Pancreas (tissue), 10 donors: ENCODE measurements around the gene THBS2. TPM values are rescaled to one million over a fixed set of nuclear protein-coding genes. Genes with fewer than 3 reads are reported as not detected.
A peak's percentile ranks its signal among the peaks of the same experiment; 100 is the strongest.

ENCODE experiments used
- ATAC-seq, 4 donors: fragments of 200-7000 bp; cut with Tn5 transposase; one replicate each; pipeline versions ENCODE4 v1.8.0 to v1.9.1; 2020; ENCODE audit warnings: mild to moderate bottlenecking in 4 of 4, moderate library complexity in 4 of 4
- DNase-seq, 6 donors: peaks; one replicate each; pipeline ENCODE4 v3.0.0-alpha.2; 2020
- FAIRE-seq: peaks from 2 replicates; lab custom pipeline; 2012; peaks lifted over from hg19 to GRCh38; lab: Jason Lieb, UNC
- H3K27ac ChIP-seq, 4 donors: fragments of 200-600 bp; sonication (generic); 1 replicate in 3 of 4; 2 replicates in 1 of 4; pipeline versions ENCODE4 v1.5.0 to v1.8.0; 2020
- H3K27me3 ChIP-seq, 4 donors: fragments of 200-600 bp; one replicate each; pipeline ENCODE4 v1.8.0; 2021
- H3K36me3 ChIP-seq, 3 donors: fragments of 200-600 bp; sonication (generic) in 1 of 3; one replicate each; pipeline versions ENCODE4 v1.5.0 to v1.8.0; 2020 to 2021
- H3K4me1 ChIP-seq, 3 donors: fragments of 200-600 bp; one replicate each; pipeline ENCODE4 v1.8.0; 2021
- H3K4me3 ChIP-seq, 4 donors: fragments of 200-600 bp; sonication (generic) in 2 of 4; one replicate each; pipeline versions ENCODE4 v1.5.0 to v1.8.0; 2020 to 2021
- H3K9me3 ChIP-seq, 4 donors: fragments of 200-600 bp; one replicate each; pipeline ENCODE4 v1.8.0; 2021
- WGBS, 2 donors: extraction: QIAGEN DNeasy Blood & Tissue Kit; methylation state at CpG; one replicate each; pipeline ENCODE4 v1.1.7; 2013; 5-methylcytosine and 5-hydroxymethylcytosine counted together
- intact Hi-C, 3 donors: fragments of 100-400 bp; cut with DNase I; formaldehyde crosslinking; loops; one replicate each; pipeline versions ENCODE4 v1.11.1 to v1.14.2; 2022
- polyA plus RNA-seq, 2 donors: library from polyadenylated mRNA; stranded (reverse); fragments of 200-250 nt; gene quantifications; one replicate each; pipeline ENCODE4 v1.2.3, GENCODE V29; 2013
- total RNA-seq, 6 donors: library from RNA; stranded (reverse); fragmentation: NEBNext Ultra II Directional in 4 of 6; extraction: Animal tissue kit (Norgen Biotek cat#: 25700) in 4 of 6; gene quantifications; one replicate each; pipeline versions ENCODE4 v1.2.1 to v1.2.4, GENCODE V29; 2021 to 2023
- TF ChIP-seq, protein P1 (sequence below), 4 donors: fragments of 200-600 bp; sonication (generic) in 3 of 4; IDR thresholded peaks; one replicate each; pipeline versions ENCODE4 v1.5.0 to v1.8.0; 2021; ENCODE audit warnings: antibody characterized with exemption in 4 of 4
- donor health status: healthy with polysubstance abuse.
- donor health status: DM: no; HTN: no; CAD: no; lungs with moderate emphysema.
- donor health status: DM: no; HTN: no; CAD: no.
- donor health status: control.
- donor health status: control.
- donor health status: Bipolar disorder and iron deficiency.
- donor health status: DM: yes; HTN: yes; CAD: no.
- donor health status: DM: no; HTN: no; CAD: no.
- donor health status: DM: no; HTN: no; CAD: no.
- donor health status: DM: yes; HTN: yes; CAD: no.

Gene THBS2
- total and polyA plus RNA-seq, 8 donors: 0.96 to 39.4 (median 2.6) TPM

DNA sequence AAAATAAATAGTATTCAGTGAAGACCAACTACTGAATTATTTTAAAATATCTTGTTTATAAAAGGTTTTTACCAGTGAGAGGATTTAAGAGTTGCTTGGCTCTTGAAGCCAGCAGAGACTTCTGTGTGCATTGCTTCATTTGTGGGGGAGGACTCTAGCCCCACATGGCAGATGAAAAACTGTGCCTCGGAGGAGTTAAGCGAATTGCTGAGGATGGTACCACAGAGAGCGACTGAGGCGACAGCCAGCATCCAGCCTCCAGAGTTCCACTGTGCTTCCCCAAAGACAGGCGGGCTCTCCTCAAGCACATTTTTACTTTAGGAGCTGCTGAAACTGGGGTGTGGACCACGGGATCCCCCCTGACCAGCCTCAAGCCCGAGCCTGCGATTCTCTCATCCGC, 80.7 kb downstream of the THBS2 start:
- FAIRE-seq: no peak
- no peak for ATAC-seq
- H3K27me3 ChIP-seq: no peaks in the 10 kb centered on the region
- TF ChIP-seq, protein P1, sequence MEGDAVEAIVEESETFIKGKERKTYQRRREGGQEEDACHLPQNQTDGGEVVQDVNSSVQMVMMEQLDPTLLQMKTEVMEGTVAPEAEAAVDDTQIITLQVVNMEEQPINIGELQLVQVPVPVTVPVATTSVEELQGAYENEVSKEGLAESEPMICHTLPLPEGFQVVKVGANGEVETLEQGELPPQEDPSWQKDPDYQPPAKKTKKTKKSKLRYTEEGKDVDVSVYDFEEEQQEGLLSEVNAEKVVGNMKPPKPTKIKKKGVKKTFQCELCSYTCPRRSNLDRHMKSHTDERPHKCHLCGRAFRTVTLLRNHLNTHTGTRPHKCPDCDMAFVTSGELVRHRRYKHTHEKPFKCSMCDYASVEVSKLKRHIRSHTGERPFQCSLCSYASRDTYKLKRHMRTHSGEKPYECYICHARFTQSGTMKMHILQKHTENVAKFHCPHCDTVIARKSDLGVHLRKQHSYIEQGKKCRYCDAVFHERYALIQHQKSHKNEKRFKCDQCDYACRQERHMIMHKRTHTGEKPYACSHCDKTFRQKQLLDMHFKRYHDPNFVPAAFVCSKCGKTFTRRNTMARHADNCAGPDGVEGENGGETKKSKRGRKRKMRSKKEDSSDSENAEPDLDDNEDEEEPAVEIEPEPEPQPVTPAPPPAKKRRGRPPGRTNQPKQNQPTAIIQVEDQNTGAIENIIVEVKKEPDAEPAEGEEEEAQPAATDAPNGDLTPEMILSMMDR (IDR thresholded peaks at IDR 0.05): no peak
- H3K9me3 ChIP-seq: no peaks in the 10 kb centered on the region
- intact Hi-C loops: no loop called here
- H3K36me3 ChIP-seq: no peaks in the 10 kb centered on the region
- no peak overlapping the region for H3K27ac ChIP-seq
- 78 to 84% methylated on average over 9 of the region's 9 CpGs for WGBS, 2 donors
- H3K4me1 ChIP-seq: no peaks in the 10 kb centered on the region
- no peak for DNase-seq
- no peak overlapping the region for H3K4me3 ChIP-seq

GRCh38 chr6:169172456-169172855, 81.2 kb downstream of the THBS2 start:
- no peak overlapping the region for H3K4me3 ChIP-seq
- WGBS, 2 donors: 51 to 64% methylated on average over 12 of the region's 12 CpGs
- H3K27me3 ChIP-seq: no peaks in the 10 kb centered on the region
- H3K4me1 ChIP-seq: no peaks in the 10 kb centered on the region
- intact Hi-C loops: no loop called here
- no peak overlapping the region for H3K27ac ChIP-seq
- no peaks in the 10 kb centered on the region for H3K9me3 ChIP-seq
- no peak for DNase-seq
- FAIRE-seq: no peak
- peak in 1 of 4 donors; percentile 44 for ATAC-seq
- TF ChIP-seq, protein P1 (IDR thresholded peaks at IDR 0.05): no peak
- no peaks in the 10 kb centered on the region for H3K36me3 ChIP-seq

DNA sequence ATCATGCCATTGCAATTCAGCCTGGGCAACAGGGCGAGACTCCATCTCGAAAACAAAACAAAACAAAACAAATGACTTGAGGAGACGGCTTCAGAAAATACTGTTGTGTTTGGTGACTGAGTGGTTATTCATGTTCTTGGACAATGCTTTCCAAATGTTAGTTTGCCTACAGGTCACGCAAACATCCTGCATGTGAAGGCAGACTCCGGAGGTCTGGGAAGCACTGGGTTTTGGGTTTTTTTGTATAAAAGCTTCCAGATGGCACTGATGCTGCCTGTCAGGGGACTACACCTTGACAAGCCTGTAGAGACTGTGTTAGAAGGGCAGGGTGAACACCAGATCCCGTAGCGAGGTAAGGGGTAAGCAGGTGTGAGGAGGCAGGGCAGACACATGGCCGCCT, 81.7 kb downstream of the THBS2 start:
- H3K27me3 ChIP-seq: no peaks in the 10 kb centered on the region
- intact Hi-C loops: no loop called here
- no peak for DNase-seq
- FAIRE-seq: no peak
- H3K36me3 ChIP-seq: no peaks in the 10 kb centered on the region
- H3K9me3 ChIP-seq: no peaks in the 10 kb centered on the region
- TF ChIP-seq, protein P1 (IDR thresholded peaks at IDR 0.05): no peak
- no peak for ATAC-seq
- no peak overlapping the region for H3K4me3 ChIP-seq
- 73 to 87% methylated on average over 8 of the region's 8 CpGs for WGBS, 2 donors
- no peak overlapping the region for H3K27ac ChIP-seq
- H3K4me1 ChIP-seq: no peaks in the 10 kb centered on the region

DNA sequence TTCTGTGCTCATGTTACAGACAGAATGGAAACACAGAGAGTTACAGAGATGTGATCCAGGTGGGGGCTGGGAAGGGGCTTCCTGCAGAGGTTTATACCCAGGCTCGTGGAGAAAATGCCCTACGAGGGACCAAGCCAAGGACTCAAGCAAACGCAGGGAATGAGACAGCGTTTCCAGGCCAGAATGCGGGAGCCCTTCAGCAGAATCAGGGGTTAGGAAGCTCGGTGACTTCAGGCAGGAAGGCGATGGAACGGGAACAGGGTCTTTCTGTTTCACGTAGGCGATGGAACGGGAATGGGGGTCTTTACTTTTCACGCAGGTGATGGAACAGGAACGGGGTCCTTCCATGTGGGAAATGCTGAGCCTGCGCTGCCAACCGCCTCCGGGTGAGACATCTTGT, 82.6 kb downstream of the THBS2 start:
- no peak for FAIRE-seq
- H3K4me1 ChIP-seq: no peaks in the 10 kb centered on the region
- intact Hi-C loops: no loop called here
- no peaks in the 10 kb centered on the region for H3K27me3 ChIP-seq
- H3K4me3 ChIP-seq: no peak overlapping the region
- H3K27ac ChIP-seq: no peak overlapping the region
- ATAC-seq: no peak
- 65 to 87% methylated on average over 16 of the region's 16 CpGs for WGBS, 2 donors
- no peaks in the 10 kb centered on the region for H3K9me3 ChIP-seq
- DNase-seq: no peak
- H3K36me3 ChIP-seq: no peaks in the 10 kb centered on the region
- TF ChIP-seq, protein P1 (IDR thresholded peaks at IDR 0.05): no peak

- Histone ChIP-seq H3K27me3 (no peaks in the 10 kb centered on the region), H3K27ac (no peak overlapping the region), H3K9me3 (no peaks in the 10 kb centered on the region), H3K36me3 (no peaks in the 10 kb centered on the region), H3K4me3 (no peak overlapping the region), H3K4me1 (no peaks in the 10 kb centered on the region)
- DNase-seq (no peak), FAIRE-seq (no peak), ATAC-seq (no peak)
- intact Hi-C loops: no loop called here
- whole genome bisulfite sequencing, 2 donors: 78 to 91% methylated on average over 11 of the region's 11 CpGs
- TF ChIP-seq, protein P1 (IDR thresholded peaks at IDR 0.05): no peak
These were observed 83.1 kb downstream of the THBS2 start for GRCh38 chr6:169170583-169170955.
